Testis (tissue), 2 donors: ENCODE measurements around the gene TRIM29.

Source experiments
- CTCF ChIP-seq, 3 experiments: fragments of 450-650 bp in 2 of 3; fragments of 200-600 bp in 1 of 3; sonication (generic) in 1 of 3; IDR thresholded peaks; one replicate each; pipeline ENCODE4 v1.5.1; 2016 to 2019; ENCODE audit warnings: antibody characterized with exemption in 3 of 3, mild to moderate bottlenecking in 2 of 3, moderate library complexity in 1 of 3
- POLR2A ChIP-seq: fragments of 450-650 bp; IDR thresholded peaks from one replicate; pipeline ENCODE4 v1.6.1; 2017; ENCODE audit warnings: antibody characterized with exemption, mild to moderate bottlenecking, moderate library complexity

- TF ChIP-seq CTCF (IDR thresholded peaks at IDR 0.05): no peak
- no peak for TF ChIP-seq POLR2A
These were observed 47.2 kb upstream of the TRIM29 start for GRCh38 chr11:120184946-120185705.
